AG08395 (cell line): Measurements from ENCODE around the gene CNIH2.
"Not testable (repeated sequence)": the region's sequence is repeated elsewhere in the genome, so short reads cannot be mapped to it uniquely, and the experiment has no call there.

Source experiments
- DNase-seq: peaks from one replicate; pipeline ENCODE4 v3.0.0; 2012; ENCODE audit warnings: mixed read lengths, low spot score

CNIH2 gene

DNA sequence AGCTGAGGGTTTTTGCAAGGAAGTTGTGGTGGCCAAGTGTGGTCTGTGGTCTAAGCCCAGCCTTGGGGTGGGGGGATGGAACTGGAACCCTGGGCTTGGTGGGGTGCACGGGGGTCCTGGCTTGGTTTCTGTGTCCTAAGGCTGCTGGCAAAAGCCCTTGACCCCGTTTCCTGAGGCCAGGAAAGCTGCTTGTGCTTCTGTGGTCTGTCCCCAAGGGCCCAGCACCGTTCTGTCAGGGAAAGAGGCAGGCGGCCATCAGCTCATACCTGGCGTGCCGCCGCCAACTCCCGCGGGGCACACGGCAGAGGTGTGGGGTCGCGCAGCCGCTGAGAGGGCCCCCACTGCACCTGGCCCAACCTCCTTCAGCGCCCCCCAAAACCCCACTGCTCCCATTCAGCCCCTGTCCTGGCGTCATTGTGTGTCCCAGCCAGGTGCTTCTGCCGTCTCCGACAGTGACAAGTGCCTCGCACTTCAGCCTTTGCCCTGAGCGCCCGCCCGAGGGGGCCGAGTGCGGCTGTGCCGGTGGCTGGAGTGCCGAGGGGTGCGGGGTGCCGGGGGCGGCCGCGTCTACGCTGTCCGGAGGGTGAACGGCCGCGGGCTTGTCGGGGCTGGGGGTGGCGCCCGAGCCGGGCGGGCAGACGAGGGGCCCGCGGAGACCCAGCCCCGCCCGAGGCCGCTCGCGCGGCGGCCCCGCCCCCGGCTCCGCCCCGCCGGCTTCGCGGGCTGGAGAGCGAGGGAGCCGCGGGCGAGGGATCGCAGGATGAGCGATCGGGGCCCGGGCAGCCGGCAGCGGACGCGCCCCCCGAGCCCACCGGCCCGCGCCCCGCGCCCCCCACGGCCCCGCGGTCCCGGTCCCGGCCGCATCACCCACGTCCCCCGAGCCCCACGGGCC lies at the start of gene CNIH2:
Gene CNIH2, plus strand, starts transcription at position 705 of the 892 bp plus-strand sequence. CDS start 282 bp downstream, outside the sequence.
- peak; percentile 47 for DNase-seq

DNA sequence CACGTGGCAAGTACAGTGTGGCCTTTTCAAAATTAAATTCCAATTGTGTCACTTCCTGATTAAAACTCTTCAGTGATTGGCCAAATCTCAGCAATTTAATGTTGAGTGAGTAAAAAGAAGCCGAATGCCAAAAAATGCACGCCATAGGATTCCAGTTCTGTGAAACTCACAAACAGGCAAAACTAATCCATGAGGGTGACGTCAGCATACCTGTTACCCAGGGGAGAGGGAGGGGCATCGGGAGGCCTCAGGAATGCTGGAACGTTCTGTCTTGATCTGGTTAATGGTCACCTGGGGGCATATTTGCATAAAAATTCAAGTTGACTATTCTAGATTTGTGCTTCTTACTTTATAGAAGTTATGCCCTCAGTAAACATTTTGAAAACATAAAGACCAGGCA lies 49.5 kb upstream of the CNIH2 start:
- no peak for DNase-seq

DNA sequence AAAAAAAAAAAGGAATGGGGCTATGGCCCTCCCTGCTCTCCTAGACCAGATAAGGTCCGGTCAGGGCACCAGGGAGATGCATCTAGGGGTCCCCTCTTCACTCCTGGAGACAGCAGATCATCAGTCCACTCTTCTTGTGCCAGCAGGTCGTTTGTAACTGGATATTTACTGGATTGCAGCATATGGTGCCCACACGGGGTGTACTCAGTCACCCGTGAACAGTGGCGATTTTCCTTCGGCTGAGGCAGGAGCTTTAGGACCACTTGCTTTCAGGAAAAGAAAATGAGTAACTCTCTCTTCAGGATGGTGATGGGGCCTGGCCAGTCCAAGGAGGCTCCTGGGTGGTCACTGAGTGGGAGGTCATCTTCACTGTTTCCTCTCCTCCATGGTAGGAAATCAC lies 47.8 kb upstream of the CNIH2 start:
- no peak for DNase-seq

DNA sequence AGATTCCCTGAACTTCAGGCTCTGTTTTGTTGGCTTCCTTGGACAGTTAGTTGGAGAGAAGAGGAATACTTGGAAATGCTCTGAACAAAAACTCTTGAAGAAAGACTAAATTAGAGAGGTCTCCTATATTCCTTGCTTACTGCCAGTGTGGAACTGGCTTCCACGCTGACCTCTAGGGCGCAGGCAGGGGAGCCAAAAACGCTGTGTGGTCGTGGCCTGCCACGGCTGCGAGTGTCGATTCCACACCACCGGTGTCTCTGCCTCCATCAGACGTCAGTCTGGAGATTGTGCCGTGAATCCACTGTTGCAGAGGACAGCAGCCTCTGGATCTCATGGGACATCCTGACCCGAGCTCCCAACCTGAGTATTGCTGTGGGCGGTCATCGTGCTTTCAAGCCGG lies 47.0 kb upstream of the CNIH2 start:
- no peak for DNase-seq

DNA sequence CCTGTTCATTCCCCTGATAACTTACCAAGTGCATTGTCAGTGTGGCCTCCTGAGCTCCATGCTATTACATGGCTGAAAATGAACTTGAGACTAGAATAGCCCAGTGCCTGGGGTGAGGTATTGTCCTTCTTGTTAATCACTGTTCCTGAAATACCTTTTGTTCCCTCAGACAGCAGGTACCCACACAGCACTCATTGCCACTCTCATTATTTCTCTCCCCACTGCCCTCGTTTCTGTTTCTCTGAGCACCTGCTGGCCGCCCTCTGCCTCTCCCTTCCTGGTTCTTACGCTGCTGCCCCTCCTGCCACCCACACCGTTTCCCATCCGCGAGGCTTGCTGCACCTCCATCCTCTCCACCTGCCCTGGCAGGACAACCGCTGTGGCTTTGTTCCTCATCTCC lies 46.4 kb upstream of the CNIH2 start:
- no peak for DNase-seq

DNA sequence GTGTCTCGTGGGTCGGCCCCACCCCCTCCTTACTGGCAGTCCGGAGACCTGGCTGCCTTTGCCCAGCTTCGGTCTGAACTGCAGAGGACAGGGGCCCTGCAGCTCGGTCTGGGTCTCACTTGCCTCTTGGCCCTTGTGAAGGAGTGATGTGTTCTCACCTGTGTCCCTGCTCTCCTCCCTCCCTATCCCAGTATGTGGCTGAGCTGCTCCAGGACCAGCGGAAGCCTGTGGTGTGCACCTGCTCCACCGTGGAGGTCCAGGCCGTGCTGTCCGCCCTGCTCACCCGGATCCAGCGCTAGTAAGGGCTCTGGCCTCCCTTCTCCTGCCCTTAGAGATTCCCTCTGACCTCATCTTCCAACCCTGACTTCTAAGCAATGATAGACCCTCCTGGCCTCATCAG lies 45.2 kb upstream of the CNIH2 start:
- DNase-seq = no peak

DNA sequence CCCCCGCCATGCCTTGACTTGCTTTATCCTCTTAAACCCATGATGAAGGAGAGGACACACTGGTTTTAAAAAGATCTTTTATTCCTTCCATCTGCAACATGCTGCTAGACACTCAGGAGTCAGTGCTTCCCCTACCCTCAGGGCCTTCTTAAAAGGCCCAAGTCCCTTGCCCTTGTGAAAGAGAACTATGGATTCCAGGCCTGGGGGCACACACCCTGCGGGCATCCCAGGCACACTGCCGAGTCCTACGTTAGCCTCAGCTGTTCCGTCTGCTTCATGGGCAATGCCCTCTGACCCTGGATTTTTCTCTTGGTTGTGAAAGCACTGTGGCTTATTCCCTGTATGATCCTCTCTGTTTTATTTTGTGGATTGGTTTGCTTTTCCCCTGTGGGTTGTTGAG lies 44.7 kb upstream of the CNIH2 start:
- no peak for DNase-seq

DNA sequence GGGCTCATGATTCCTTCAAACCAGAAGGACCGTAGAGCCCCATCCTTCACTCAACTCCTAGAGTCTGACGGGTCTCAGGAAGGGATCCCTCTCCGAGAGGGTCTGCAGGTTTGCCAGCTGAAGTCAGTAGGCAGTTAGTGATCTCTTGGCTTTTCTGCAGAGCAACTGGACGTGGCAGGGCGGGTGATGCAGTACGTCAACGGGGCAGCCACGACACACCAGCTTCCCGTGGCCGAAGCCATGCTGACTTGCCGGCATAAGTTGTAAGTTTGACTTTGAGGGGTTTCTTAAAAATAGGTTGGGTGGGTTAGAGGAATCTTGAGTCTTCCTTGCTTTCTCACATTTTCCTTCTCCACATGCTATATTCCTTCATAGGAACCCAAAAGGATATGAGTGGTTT lies 42.8 kb upstream of the CNIH2 start:
- no peak for DNase-seq

DNA sequence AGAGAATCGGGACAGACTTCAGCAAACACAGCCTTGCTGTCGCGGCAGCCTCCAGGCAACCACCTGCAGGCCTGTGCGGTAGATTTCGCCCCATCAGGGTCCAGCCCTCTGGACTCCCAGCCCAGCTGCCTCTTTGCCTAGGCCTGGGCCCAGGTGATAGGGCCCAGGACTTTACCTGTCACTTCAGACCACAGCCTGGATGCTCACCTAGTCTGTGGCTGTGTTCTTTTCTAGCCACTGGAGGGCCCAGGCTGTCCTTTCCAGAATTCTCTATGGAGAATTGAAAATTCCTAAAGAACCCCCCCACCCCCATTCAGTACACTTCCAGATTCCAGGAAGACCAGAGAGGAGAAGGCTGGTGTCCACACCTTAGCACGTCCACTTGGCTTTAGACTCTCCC lies 40.1 kb upstream of the CNIH2 start:
- no peak for DNase-seq

DNA sequence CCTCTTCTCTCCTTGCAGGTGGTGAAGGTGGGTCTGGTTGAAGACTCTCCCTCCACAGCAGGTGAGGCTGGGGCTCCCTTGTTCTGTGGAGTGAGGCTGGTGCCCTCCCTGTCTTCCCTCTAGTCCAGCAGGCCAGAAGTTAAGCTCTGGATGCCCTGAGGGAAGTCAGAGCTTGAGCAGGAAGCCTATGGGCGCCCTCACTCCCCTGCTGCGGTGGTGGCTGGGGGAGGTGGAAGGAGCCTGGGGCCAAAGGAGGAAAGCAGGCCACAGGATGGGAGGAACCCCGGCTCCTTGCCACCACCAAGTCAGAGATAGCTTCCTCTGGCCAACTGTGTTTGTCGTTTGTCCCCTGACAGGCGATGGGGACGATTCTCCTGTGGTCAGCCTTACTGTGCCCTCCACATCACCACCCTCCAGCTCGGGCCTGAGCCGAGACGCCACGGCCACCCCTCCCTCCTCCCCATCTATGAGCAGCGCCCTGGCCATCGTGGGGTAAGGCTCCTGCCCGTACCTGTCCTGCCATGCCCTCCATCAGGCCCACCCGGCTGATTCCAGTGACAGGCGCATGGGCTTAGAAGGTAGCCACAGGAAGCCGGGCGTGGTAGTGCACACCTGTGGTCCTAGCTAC lies 39.1 kb upstream of the CNIH2 start:
- DNase-seq = no peak

DNA sequence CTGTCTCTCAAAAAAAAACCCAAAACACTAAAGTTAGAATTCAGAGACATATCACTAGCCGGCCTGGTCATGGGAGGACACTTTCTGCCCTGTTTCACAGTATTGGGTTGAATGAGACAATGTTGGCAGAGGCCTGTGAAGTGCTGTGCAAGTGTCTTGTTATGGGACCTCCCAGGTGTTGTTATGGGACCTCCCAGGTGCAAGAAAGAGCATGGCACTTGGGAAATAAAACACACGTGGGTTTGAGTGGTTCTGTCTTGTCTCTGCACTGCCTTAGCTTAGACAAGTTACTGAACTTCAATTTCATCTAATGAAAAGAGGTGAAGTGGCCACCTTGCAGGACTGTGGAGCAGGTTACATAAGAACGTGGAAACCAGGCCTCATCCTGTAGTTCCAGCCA lies 38.5 kb upstream of the CNIH2 start:
- DNase-seq = no peak

DNA sequence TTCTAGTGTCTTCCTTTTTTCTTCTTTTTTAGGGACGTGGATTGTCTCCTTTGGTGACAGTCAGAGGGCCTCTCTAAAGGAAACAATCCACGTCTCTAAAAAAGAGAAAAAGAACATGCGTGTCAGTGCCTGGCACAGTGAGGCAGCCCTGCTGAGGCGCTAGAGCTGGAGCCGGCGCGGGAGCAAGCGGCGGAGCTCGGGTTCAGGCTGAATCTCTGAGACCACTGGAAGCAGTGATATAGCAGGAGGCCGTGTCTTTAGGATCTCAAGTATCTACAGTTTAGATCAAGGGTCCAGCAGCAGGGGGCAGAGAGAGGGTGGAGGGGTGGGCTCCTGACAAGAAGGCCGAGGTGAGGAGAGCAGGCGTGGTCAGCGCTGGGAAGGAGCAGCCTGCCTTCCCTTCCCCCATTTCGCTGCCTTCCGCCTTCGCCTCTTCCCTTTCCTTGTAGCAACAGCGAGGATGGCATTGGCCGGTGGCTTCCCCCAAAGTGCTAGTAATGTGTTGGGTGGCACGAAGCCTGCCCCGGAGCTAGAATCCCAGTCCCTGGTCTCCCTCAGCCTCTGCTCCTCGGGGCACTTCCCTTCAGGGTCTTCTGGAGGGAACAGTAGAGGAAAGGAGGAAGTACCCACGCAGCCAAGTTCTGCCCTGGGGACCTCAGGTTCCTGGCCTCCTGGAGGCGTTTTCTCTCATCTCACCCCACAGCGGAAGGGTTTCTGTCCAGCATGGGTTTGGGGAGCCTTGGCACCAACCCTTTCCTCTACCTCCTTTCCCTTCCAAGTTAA lies 37.8 kb upstream of the CNIH2 start:
- DNase-seq = no peak

DNA sequence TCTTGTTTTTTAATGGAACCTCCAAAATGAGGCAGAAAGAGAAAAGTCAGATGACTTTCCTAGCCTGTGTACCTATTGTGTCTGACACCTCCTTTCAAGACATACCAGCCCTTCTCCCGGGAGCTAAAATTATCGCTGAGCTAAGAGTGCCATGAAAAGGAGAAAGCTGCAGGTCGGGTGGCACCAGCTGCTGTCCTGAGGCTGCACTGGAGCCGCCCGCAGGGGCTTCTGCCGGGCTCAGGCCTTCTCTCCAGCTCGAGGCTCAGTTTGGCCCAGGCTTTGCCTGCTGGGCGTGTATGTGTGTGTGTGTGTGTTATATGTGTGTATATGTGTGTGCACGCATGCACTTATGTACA lies 37.2 kb upstream of the CNIH2 start:
- DNase-seq = no peak

DNA sequence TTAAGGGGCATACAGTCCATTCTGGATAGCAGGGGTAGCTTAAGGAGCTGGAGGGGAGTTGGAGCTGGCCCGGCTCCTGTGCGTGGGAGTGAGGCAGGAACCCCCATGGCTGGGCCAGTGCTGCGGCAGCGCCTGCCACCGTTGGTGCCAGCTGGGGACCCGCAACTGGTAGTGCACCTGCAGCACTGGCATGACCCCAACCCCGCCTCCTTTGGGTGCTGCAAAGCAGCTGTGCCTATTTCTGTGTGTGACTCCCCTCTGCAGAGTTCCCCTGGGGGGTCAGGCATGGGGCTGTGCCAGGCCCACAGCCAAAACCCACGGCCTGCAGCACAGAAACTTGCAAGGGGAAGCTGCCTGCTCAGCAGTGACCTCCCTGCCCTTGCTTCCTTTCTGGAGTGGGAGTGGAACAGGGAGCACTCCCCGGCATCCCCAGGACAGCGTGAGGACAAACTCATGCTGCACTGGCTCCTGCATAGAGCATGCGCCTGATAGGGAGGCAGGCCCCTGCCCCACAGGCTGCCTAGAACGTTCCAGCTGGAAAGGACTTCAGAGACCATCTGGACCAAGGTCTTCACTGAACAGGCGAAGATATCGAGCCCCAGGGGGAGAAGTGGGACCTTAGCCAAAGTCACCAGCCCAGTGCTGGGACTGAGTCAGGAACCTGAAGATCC lies 35.7 kb upstream of the CNIH2 start:
- no peak for DNase-seq

DNA sequence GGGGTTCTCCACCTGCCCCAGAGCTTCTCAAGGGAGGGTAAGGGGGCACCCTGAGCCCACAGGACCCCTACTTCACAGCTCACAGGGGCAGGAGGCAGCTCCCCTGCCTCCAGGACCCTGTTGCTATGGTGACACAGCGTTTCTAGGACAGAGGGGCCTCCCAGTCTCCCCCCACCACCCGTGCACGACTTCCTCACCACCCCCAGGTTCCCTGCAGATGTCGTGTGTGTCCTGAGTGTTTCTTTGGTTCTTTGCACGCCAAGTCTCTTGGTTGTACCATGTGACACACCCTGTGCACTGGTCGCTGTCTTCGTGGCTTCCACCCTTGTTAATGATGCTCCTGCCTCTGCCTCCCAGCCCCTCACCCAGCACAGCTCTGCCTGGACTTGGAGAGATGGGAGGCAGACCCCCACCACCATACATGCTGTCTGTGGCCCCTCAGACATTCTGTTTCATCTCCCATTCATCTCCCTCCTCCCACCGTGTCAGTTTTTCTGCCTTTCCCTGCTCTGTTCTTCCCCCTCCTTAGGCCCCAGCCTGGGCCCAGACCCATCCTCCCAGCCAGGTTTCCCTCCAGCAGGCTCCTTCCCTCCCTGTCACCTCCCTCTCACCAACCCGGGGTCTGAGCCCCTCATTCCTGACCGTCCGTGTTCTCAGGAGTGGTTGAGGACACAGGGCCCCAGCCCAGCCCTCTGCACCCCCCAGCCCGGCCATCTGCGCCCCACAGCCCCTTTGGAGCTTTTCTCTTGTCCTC lies 34.0 kb upstream of the CNIH2 start:
- no peak for DNase-seq

DNA sequence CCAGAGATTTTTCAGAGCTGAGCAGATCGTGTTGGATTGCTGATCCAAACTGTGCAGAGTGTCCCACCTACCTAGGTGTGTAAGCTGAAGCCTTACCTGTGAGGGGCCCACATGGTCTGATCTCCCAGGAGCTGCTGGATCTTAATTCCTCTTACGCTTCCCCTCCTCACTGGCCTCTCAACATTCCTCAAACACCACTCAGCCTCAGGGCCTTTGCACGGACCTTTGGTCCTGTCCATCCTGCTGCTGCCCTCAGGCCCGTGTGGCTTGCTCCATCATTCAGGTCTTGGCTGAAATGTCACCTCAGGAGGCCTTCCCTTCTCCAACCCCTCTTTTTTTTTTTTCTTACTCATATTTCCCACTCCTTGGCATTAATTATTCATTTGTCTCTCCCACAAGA lies 30.7 kb upstream of the CNIH2 start:
- no peak for DNase-seq

DNA sequence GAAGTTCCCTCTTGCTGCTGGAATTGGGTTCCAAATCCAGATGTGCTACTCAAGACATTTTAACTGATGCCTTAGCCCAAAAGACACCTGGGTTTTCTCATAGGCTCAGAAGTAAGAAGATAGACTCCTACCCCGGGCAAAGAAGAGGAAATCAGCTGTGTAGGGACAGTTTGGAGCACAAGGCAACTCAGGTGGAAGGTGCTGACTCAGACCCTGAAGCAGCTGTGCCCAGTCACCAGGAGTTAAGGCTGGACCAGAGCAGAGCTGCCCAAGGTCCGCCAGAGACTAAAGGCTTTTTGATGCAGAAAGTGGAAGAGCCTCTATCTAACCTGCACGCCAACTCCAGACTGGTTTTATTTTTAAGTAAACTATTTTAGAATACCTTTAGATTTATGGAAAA lies 30.2 kb upstream of the CNIH2 start:
- no peak for DNase-seq

DNA sequence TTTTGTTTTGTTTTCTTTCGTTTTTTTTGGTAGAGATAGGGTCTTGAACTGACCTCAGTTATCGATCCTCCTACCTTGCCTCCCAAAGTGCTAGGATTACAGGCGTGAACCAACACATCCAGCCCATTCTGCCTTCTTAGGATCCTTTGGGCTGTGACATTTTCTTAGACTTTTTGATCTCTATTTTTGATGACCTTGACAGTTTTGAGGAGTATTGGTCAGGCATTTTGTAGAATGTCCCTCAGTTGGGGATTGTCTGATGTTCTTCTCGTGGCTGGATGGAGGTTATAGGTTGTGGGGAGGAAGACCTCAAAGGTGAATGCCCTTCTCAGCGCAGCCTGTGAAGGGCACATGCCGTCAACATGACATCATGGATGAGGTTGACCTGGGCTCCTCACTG lies 29.1 kb upstream of the CNIH2 start:
- no peak for DNase-seq

DNA sequence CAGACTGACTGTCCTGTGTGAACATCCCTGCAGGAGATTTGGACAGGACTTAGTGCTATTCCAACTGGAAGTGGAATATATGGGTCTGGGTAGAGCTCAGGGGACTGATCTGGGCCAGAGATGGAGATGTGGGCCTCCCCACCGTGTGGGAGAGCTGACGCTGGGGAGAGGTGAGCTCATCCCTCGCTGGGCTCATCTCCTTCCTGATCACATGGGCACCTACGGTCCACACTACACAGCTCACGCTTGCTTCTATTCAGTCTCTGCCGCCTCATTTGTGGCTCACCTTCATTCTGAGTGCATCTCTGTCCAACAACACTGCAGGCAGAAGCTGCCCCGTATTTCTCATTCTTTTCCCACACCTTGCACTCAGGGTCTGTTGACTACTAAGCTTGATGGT lies 26.2 kb upstream of the CNIH2 start:
- no peak for DNase-seq

DNA sequence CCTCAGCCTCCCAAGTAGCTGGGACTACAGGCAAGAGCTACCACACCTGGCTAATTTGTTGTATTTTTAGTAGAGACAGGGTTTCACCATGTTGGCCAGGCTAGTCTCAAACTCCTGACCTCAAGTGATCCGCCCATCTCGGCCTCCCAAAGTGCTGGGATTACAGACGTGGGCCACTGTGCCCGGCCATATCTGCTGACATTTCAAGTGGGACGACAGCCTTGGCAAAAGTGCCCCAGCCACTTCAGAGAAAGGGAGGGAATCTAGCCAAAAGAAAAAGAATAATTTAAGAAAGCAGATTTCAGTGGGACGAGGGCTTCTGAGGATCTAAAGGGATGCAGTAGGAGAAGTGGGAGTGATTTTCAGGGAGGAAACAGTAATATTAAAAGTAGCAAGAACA lies 24.9 kb upstream of the CNIH2 start:
- not testable (repeated sequence) for DNase-seq

DNA sequence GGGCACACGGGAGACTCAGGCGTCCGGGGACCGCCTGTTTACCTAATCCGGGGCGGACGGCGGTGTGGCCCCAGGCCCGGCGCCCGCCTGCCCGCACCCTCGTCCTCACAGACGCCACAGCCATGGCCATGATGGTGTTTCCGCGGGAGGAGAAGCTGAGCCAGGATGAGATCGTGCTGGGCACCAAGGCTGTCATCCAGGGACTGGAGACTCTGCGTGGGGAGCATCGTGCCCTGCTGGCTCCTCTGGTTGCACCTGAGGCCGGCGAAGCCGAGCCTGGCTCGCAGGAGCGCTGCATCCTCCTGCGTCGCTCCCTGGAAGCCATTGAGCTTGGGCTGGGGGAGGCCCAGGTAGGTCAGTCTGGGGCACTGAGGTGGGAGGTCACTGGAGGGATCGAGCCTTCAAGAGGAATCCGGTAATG lies 19.5 kb upstream of the CNIH2 start:
- DNase-seq = no peak

DNA sequence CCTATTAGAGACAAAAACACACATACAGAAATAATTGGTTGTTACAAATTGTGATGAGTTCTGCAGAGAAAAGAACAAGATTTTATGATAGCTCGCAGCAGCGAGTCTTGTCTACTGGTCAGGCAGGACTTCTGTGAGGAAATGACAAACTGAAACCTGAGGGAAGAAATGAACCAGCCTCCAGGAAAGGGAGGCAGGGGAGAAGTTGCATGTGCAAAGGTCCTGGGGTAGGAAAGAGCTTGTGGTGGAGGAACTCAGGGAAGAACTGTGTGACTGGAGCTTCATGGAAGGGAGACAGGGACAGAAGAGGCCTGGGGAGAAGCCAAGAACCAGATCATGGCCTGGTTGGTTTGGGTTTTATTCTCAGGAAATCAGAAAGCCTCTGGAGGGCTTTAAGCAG lies 18.8 kb upstream of the CNIH2 start:
- DNase-seq = no peak
